ENCODE data around the gene GZMH.
"Not testable (repeated sequence)": the region's sequence is repeated elsewhere in the genome, so short reads cannot be mapped to it uniquely, and the experiment has no call there.

GZMH gene

GRCh38 chr14:24612196-24612595 lies 2.7 kb upstream of the GZMH start:
- ATAC-seq (no peak), DNase-seq (no peak)
- Mint-ChIP-seq H3K27me3 (no peaks in the 10 kb centered on the region), H3K27ac (peak overlapping the region; percentile 28), H3K4me3 (no peak overlapping the region), H3K36me3 (ENCODE audit: low read depth) (no peaks in the 10 kb centered on the region), H3K4me1 (peaks cover 75% of the 10 kb centered on the region), H3K9me3 (peaks cover 13% of the 10 kb centered on the region)

- H3K36me3 Mint-ChIP-seq (ENCODE audit: low read depth) = peaks cover 4% of the 10 kb centered on the region
- H3K4me1 Mint-ChIP-seq = peaks cover 75% of the 10 kb centered on the region
- H3K27me3 Mint-ChIP-seq = peaks cover 6% of the 10 kb centered on the region
- DNase-seq = no peak
- peak overlapping the region; percentile 79 for H3K27ac Mint-ChIP-seq
- peak overlapping the region; percentile 81 for H3K4me3 Mint-ChIP-seq
- peak; percentile 13 for ATAC-seq
- H3K9me3 Mint-ChIP-seq = peaks cover 13% of the 10 kb centered on the region
Observed at GRCh38 chr14:24607635-24608514, 1.6 kb downstream of the GZMH start.

- Mint-ChIP-seq H3K4me1 (peaks cover 67% of the 10 kb centered on the region), H3K27ac (peak overlapping the region; percentile 78), H3K27me3 (peaks cover 6% of the 10 kb centered on the region)
Observed at GRCh38 chr14:24607081-24607480, 2.4 kb downstream of the GZMH start.

GRCh38 chr14:24606297-24606696 lies 3.2 kb downstream of the GZMH start:
- peaks cover 60% of the 10 kb centered on the region for H3K4me1 Mint-ChIP-seq
- peak overlapping the region; percentile 86 for H3K27ac Mint-ChIP-seq
- H3K4me3 Mint-ChIP-seq = peak overlapping the region; percentile 81
- H3K9me3 Mint-ChIP-seq = peaks cover 4% of the 10 kb centered on the region
- H3K36me3 Mint-ChIP-seq (ENCODE audit: low read depth) = peaks cover 4% of the 10 kb centered on the region
- ATAC-seq = no peak
- no peak for DNase-seq
- peaks cover 8% of the 10 kb centered on the region for H3K27me3 Mint-ChIP-seq

More at GRCh38 chr14:24607081-24607480, 2.4 kb downstream of the GZMH start:
- DNase-seq (no peak), ATAC-seq (no peak)
- Mint-ChIP-seq H3K4me3 (peak overlapping the region; percentile 81), H3K9me3 (peaks cover 12% of the 10 kb centered on the region), H3K36me3 (ENCODE audit: low read depth) (peaks cover 4% of the 10 kb centered on the region)

- Mint-ChIP-seq H3K9me3 (no peaks in the 10 kb centered on the region), H3K36me3 (ENCODE audit: low read depth) (peaks cover 4% of the 10 kb centered on the region), H3K27ac (peak overlapping the region; percentile 86), H3K27me3 (peaks cover 8% of the 10 kb centered on the region), H3K4me1 (peaks cover 54% of the 10 kb centered on the region), H3K4me3 (peak overlapping the region; percentile 81)
- DNase-seq (peak; percentile 82), ATAC-seq (peak; percentile 73)
Observed at GRCh38 chr14:24605435-24606190, 3.9 kb downstream of the GZMH start.

GRCh38 chr14:24597403-24597802 lies 12.1 kb downstream of the GZMH start:
- Mint-ChIP-seq H3K27me3 (peaks cover 16% of the 10 kb centered on the region), H3K9me3 (peaks cover 41% of the 10 kb centered on the region), H3K27ac (no peak overlapping the region), H3K36me3 (ENCODE audit: low read depth) (no peaks in the 10 kb centered on the region), H3K4me3 (no peak overlapping the region), H3K4me1 (peaks cover 5% of the 10 kb centered on the region)
- DNase-seq (no peak), ATAC-seq (no peak)

GRCh38 chr14:24595073-24595808 lies 14.2 kb downstream of the GZMH start:
- ATAC-seq (no peak), DNase-seq (no peak)
- peaks cover 39% of the 10 kb centered on the region for H3K9me3 Mint-ChIP-seq
- H3K36me3 Mint-ChIP-seq (ENCODE audit: low read depth) = no peaks in the 10 kb centered on the region
- H3K27me3 Mint-ChIP-seq = peaks cover 20% of the 10 kb centered on the region
- no peak overlapping the region for H3K27ac Mint-ChIP-seq
- no peak overlapping the region for H3K4me3 Mint-ChIP-seq
- peaks cover 5% of the 10 kb centered on the region for H3K4me1 Mint-ChIP-seq

- ATAC-seq; H3K4me1 Mint-ChIP-seq; H3K27ac Mint-ChIP-seq; H3K4me3 Mint-ChIP-seq; H3K36me3 Mint-ChIP-seq (ENCODE audit: low read depth); DNase-seq: not testable (repeated sequence)
- peaks cover 13% of the 10 kb centered on the region for H3K27me3 Mint-ChIP-seq
- H3K9me3 Mint-ChIP-seq = peaks cover 22% of the 10 kb centered on the region
Observed at GRCh38 chr14:24591004-24591403, 18.5 kb downstream of the GZMH start.

GRCh38 chr14:24584402-24584801 lies 25.1 kb downstream of the GZMH start:
- not testable (repeated sequence) for H3K4me1 Mint-ChIP-seq; H3K27me3 Mint-ChIP-seq; DNase-seq; ATAC-seq; H3K27ac Mint-ChIP-seq; H3K4me3 Mint-ChIP-seq; H3K36me3 Mint-ChIP-seq (ENCODE audit: low read depth)
- peaks cover 15% of the 10 kb centered on the region for H3K9me3 Mint-ChIP-seq

GRCh38 chr14:24578558-24578957 lies 30.9 kb downstream of the GZMH start:
- Mint-ChIP-seq H3K4me1 (no peaks in the 10 kb centered on the region), H3K9me3 (no peaks in the 10 kb centered on the region), H3K4me3 (no peak overlapping the region), H3K36me3 (ENCODE audit: low read depth) (no peaks in the 10 kb centered on the region), H3K27me3 (no peaks in the 10 kb centered on the region), H3K27ac (no peak overlapping the region)
- DNase-seq (no peak), ATAC-seq (no peak)

- Mint-ChIP-seq H3K4me3 (no peak overlapping the region), H3K4me1 (no peaks in the 10 kb centered on the region), H3K9me3 (no peaks in the 10 kb centered on the region), H3K27ac (no peak overlapping the region), H3K36me3 (ENCODE audit: low read depth) (no peaks in the 10 kb centered on the region), H3K27me3 (no peaks in the 10 kb centered on the region)
- no peak for DNase-seq
- no peak for ATAC-seq
Observed at GRCh38 chr14:24576771-24577170, 32.7 kb downstream of the GZMH start.

GRCh38 chr14:24576182-24576581 lies 33.3 kb downstream of the GZMH start, which contains the start of gene CTSG:
CTSG (minus strand) TSS chr14:24576250; CDS start chr14:24576223, 27 bp downstream.
- ATAC-seq = no peak
- Mint-ChIP-seq H3K9me3 (no peaks in the 10 kb centered on the region), H3K36me3 (ENCODE audit: low read depth) (no peaks in the 10 kb centered on the region), H3K4me3 (no peak within 1 kb of the TSS), H3K27me3 (no peaks in the 10 kb centered on the region), H3K27ac (no peak within 1 kb of the TSS), H3K4me1 (no peaks in the 10 kb centered on the region)
- no peak for DNase-seq

GRCh38 chr14:24574206-24574774 lies 35.2 kb downstream of the GZMH start:
- no peaks in the 10 kb centered on the region for H3K9me3 Mint-ChIP-seq
- no peak overlapping the region for H3K27ac Mint-ChIP-seq
- H3K27me3 Mint-ChIP-seq = no peaks in the 10 kb centered on the region
- ATAC-seq = no peak
- H3K36me3 Mint-ChIP-seq (ENCODE audit: low read depth) = no peaks in the 10 kb centered on the region
- no peak for DNase-seq
- H3K4me3 Mint-ChIP-seq = no peak overlapping the region
- H3K4me1 Mint-ChIP-seq = no peaks in the 10 kb centered on the region

- H3K4me3 Mint-ChIP-seq = no peak overlapping the region
- H3K36me3 Mint-ChIP-seq (ENCODE audit: low read depth) = peaks cover 2% of the 10 kb centered on the region
- no peak for DNase-seq
- no peak for ATAC-seq
- peaks cover 24% of the 10 kb centered on the region for H3K9me3 Mint-ChIP-seq
- H3K4me1 Mint-ChIP-seq = no peaks in the 10 kb centered on the region
- no peak overlapping the region for H3K27ac Mint-ChIP-seq
- peaks cover 2% of the 10 kb centered on the region for H3K27me3 Mint-ChIP-seq
Observed at GRCh38 chr14:24566318-24566717, 43.2 kb downstream of the GZMH start.
